ENCODE results near the gene TAF10. TPM values are rescaled to one million over a fixed set of nuclear protein-coding genes. Genes with fewer than 3 reads are reported as not detected.

The TAF10 gene
- total RNA-seq, 1 experiment from 2014 or later = 387 TPM

- peaks cover 6% of the 10 kb centered on the region for H3K4me1 ChIP-seq (ENCODE audit: control insufficient read depth, insufficient read depth, low read length)
- DNase-seq (ENCODE audit: low read depth, low spot score) (no peak), ATAC-seq (no peak)
- no peaks in the 10 kb centered on the region for H3K36me3 ChIP-seq (ENCODE audit: control insufficient read depth, insufficient read depth, low read length)
- no peak overlapping the region for H3K27ac ChIP-seq (ENCODE audit: low read length)
- H3K9me3 ChIP-seq (ENCODE audit: control insufficient read depth, insufficient read depth, low read depth, low read length) = no peaks in the 10 kb centered on the region
- CTCF ChIA-PET = no interaction called here
- no TSS peak for BruUV-seq (replicated peaks)
- in situ Hi-C loops (cut with HindIII; ENCODE audit: low pct_unique_long_range_greater_than_20kb, low sequenced_read_pairs) = no loop called here
- intact Hi-C loops (cut with micrococcal nuclease; ENCODE audit: unreplicated experiment) = no loop called here
- H3K4me3 ChIP-seq (ENCODE audit: low read depth in 2 of 2, low read length in 2 of 2) = no peak overlapping the region
- H3K27me3 ChIP-seq (ENCODE audit: control insufficient read depth, insufficient read depth, low read length) = peaks cover 10% of the 10 kb centered on the region
- POLR2A ChIA-PET = no interaction called here
- TF ChIP-seq TCF7L2 (IDR thresholded peaks at IDR 0.05; ENCODE audit: low read depth, low read length) = no peak
- no peak for TF ChIP-seq POLR2AphosphoS5 (IDR thresholded peaks at IDR 0.05; ENCODE audit: low read depth, low read length)
- no peak for TF ChIP-seq CTCF (IDR thresholded peaks at IDR 0.05)
- no peak for TF ChIP-seq SIN3A (IDR thresholded peaks at IDR 0.05; ENCODE audit: borderline replicate concordance, insufficient read depth, low read depth, low read length)
- no peak for TF ChIP-seq REST (IDR thresholded peaks at IDR 0.05; ENCODE audit: insufficient read depth in 1 of 2, low read depth in 2 of 2, low read length in 1 of 2)
Observed at GRCh38 chr11:6640985-6641701, 29.1 kb upstream of the TAF10 start.

- TF ChIP-seq SIN3A (IDR thresholded peaks at IDR 0.05; ENCODE audit: borderline replicate concordance, insufficient read depth, low read depth, low read length) = no peak
- no peak for TF ChIP-seq REST (IDR thresholded peaks at IDR 0.05; ENCODE audit: insufficient read depth in 1 of 2, low read depth in 2 of 2, low read length in 1 of 2)
- no peak for TF ChIP-seq POLR2AphosphoS5 (IDR thresholded peaks at IDR 0.05; ENCODE audit: low read depth, low read length)
- no peak for TF ChIP-seq CTCF (IDR thresholded peaks at IDR 0.05)
- in situ Hi-C loops (cut with HindIII; ENCODE audit: low pct_unique_long_range_greater_than_20kb, low sequenced_read_pairs) (no loop called here), intact Hi-C loops (cut with micrococcal nuclease; ENCODE audit: unreplicated experiment) (no loop called here)
- no peak for DNase-seq (ENCODE audit: low read depth, low spot score)
- CTCF ChIA-PET = no interaction called here
- no peaks in the 10 kb centered on the region for H3K9me3 ChIP-seq (ENCODE audit: control insufficient read depth, insufficient read depth, low read depth, low read length)
- no peak overlapping the region for H3K4me3 ChIP-seq (ENCODE audit: low read depth in 2 of 2, low read length in 2 of 2)
- H3K27me3 ChIP-seq (ENCODE audit: control insufficient read depth, insufficient read depth, low read length) = peaks cover 10% of the 10 kb centered on the region
- POLR2A ChIA-PET = no interaction called here
- H3K36me3 ChIP-seq (ENCODE audit: control insufficient read depth, insufficient read depth, low read length) = no peaks in the 10 kb centered on the region
- no peak for ATAC-seq
- no TSS peak for BruUV-seq (replicated peaks)
- peaks cover 11% of the 10 kb centered on the region for H3K4me1 ChIP-seq (ENCODE audit: control insufficient read depth, insufficient read depth, low read length)
- H3K27ac ChIP-seq (ENCODE audit: low read length) = no peak overlapping the region
Observed at GRCh38 chr11:6640036-6640984, 28.3 kb upstream of the TAF10 start.
